Adrenal gland (tissue), 5 donors: ENCODE measurements around the gene DNAH2.

Source experiments
- POLR2A ChIP-seq, 2 donors: fragments of 450-650 bp; IDR thresholded peaks; one replicate each; pipeline ENCODE4 v1.6.1; 2017; ENCODE audit warnings: antibody characterized with exemption in 2 of 2, mild to moderate bottlenecking in 2 of 2, moderate library complexity in 1 of 2
- TF ChIP-seq, protein P1 (sequence below), 6 experiments: fragments of 450-650 bp in 4 of 6; fragments of 200-600 bp in 2 of 6; sonication (generic) in 1 of 6; IDR thresholded peaks; 1 replicate in 5 of 6; 2 replicates in 1 of 6; pipeline versions ENCODE4 v1.5.1 to v1.8.0; 2016 to 2021; ENCODE audit warnings: antibody characterized with exemption in 6 of 6, mild to moderate bottlenecking in 2 of 6, moderate library complexity in 1 of 6
- donor health status: DM: no; HTN: no; CAD: no.

DNA sequence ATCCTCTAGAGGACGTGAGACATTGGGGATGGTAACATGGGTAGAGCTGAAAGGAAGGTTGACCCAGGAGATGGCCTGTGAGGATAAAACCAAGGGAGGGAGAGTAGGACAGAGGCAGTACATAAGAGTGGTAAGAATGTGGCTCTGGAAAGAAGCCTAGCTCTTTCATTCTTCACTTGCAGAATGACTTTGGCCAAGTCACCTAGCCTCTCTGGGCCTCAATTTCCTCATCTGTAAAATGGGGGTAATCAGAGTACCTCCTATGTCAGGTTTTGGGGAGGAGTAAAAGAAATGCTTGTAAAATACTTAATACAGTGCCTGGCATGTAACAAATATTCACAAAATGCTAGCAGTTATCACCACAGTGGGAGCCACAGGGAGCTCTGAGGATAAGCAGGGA, 123.3 kb downstream of the DNAH2 start:
- TF ChIP-seq POLR2A (IDR thresholded peaks at IDR 0.05): no peak
- TF ChIP-seq, protein P1, sequence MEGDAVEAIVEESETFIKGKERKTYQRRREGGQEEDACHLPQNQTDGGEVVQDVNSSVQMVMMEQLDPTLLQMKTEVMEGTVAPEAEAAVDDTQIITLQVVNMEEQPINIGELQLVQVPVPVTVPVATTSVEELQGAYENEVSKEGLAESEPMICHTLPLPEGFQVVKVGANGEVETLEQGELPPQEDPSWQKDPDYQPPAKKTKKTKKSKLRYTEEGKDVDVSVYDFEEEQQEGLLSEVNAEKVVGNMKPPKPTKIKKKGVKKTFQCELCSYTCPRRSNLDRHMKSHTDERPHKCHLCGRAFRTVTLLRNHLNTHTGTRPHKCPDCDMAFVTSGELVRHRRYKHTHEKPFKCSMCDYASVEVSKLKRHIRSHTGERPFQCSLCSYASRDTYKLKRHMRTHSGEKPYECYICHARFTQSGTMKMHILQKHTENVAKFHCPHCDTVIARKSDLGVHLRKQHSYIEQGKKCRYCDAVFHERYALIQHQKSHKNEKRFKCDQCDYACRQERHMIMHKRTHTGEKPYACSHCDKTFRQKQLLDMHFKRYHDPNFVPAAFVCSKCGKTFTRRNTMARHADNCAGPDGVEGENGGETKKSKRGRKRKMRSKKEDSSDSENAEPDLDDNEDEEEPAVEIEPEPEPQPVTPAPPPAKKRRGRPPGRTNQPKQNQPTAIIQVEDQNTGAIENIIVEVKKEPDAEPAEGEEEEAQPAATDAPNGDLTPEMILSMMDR (IDR thresholded peaks at IDR 0.05): no peak
